ENCODE measurements around the gene PRMT5. TPM values are rescaled to one million over a fixed set of nuclear protein-coding genes. Genes with fewer than 3 reads are reported as not detected.

The PRMT5 gene
- total and polyA plus RNA-seq, 2 donors from 2014 or later = 58.7 to 64.2 TPM

GRCh38 chr14:22903742-22904087 lies 25.5 kb downstream of the PRMT5 start:
- FAIRE-seq = no peak
- no peak overlapping the region for H3K4me3 ChIP-seq (ENCODE audit: low read length in 3 of 3)
- H3K27me3 ChIP-seq (ENCODE audit: control insufficient read depth, insufficient read depth, low read length) = no peaks in the 10 kb centered on the region
- peak overlapping the region in 1 of 3 donors; percentile 26 for H3K9ac ChIP-seq (ENCODE audit: low read length in 3 of 3)
- H3K36me3 ChIP-seq (ENCODE audit: control insufficient read depth in 2 of 3, insufficient read depth in 3 of 3, low read length in 3 of 3) = peaks cover 31 to 66% (median 52%) of the 10 kb centered on the region in 3 donors
- peaks cover 0 to 11% (median 0%) of the 10 kb centered on the region in 3 donors for H3K4me1 ChIP-seq (ENCODE audit: control insufficient read depth in 2 of 3, insufficient read depth in 2 of 3, low read depth in 1 of 3, low read length in 3 of 3)
- H3K9me3 ChIP-seq (ENCODE audit: control insufficient read depth in 2 of 3, insufficient read depth in 1 of 3, low read length in 3 of 3) = no peaks in the 10 kb centered on the region
- no peak for DNase-seq
- TF ChIP-seq CTCF (IDR thresholded peaks at IDR 0.05; ENCODE audit: borderline replicate concordance, extremely low read depth, insufficient read depth) = no peak
- intact Hi-C loops (cut with DNase I) = no loop called here
- H3K27ac ChIP-seq (ENCODE audit: low read depth in 2 of 2, low read length in 2 of 2) = no peak overlapping the region

- no peak for TF ChIP-seq CTCF (IDR thresholded peaks at IDR 0.05; ENCODE audit: borderline replicate concordance, extremely low read depth, insufficient read depth)
- FAIRE-seq = no peak
Observed at GRCh38 chr14:22901799-22902198, 27.4 kb downstream of the PRMT5 start.

GRCh38 chr14:22900081-22900799 lies 28.9 kb downstream of the PRMT5 start:
- Histone ChIP-seq H3K27me3 (ENCODE audit: control insufficient read depth, insufficient read depth, low read length) (no peaks in the 10 kb centered on the region), H3K9me3 (ENCODE audit: control insufficient read depth in 2 of 3, insufficient read depth in 1 of 3, low read length in 3 of 3) (no peaks in the 10 kb centered on the region), H3K4me3 (ENCODE audit: low read length in 3 of 3) (no peak overlapping the region), H3K36me3 (ENCODE audit: control insufficient read depth in 2 of 3, insufficient read depth in 3 of 3, low read length in 3 of 3) (peaks cover 24 to 43% (median 34%) of the 10 kb centered on the region in 3 donors), H3K4me1 (ENCODE audit: control insufficient read depth in 2 of 3, insufficient read depth in 2 of 3, low read depth in 1 of 3, low read length in 3 of 3) (peaks cover 0 to 11% (median 0%) of the 10 kb centered on the region in 3 donors), H3K27ac (ENCODE audit: low read depth in 2 of 2, low read length in 2 of 2) (no peak overlapping the region), H3K9ac (ENCODE audit: low read length in 3 of 3) (no peak overlapping the region)
- peak; percentile 64 for TF ChIP-seq CTCF (IDR thresholded peaks at IDR 0.05; ENCODE audit: borderline replicate concordance, extremely low read depth, insufficient read depth)
- DNase-seq = peak in 3 of 5 donors; percentile 67 to 83 (median 73)
- intact Hi-C loops (cut with DNase I) = no loop called here
- no peak for FAIRE-seq

More at GRCh38 chr14:22901799-22902198, 27.4 kb downstream of the PRMT5 start:
- Histone ChIP-seq H3K4me3 (ENCODE audit: low read length in 3 of 3) (no peak overlapping the region), H3K27me3 (ENCODE audit: control insufficient read depth, insufficient read depth, low read length) (no peaks in the 10 kb centered on the region), H3K9me3 (ENCODE audit: control insufficient read depth in 2 of 3, insufficient read depth in 1 of 3, low read length in 3 of 3) (no peaks in the 10 kb centered on the region), H3K27ac (ENCODE audit: low read depth in 2 of 2, low read length in 2 of 2) (no peak overlapping the region), H3K36me3 (ENCODE audit: control insufficient read depth in 2 of 3, insufficient read depth in 3 of 3, low read length in 3 of 3) (peaks cover 31 to 57% (median 48%) of the 10 kb centered on the region in 3 donors), H3K9ac (ENCODE audit: low read length in 3 of 3) (no peak overlapping the region), H3K4me1 (ENCODE audit: control insufficient read depth in 2 of 3, insufficient read depth in 2 of 3, low read depth in 1 of 3, low read length in 3 of 3) (peaks cover 0 to 11% (median 0%) of the 10 kb centered on the region in 3 donors)
- DNase-seq = no peak
- intact Hi-C loops (cut with DNase I) = no loop called here

Measured in kidney (tissue), 14 donors.